CD14-positive monocyte (primary cell): ENCODE measurements around the gene CRYGA. TPM values are rescaled to one million over a fixed set of nuclear protein-coding genes. Genes with fewer than 3 reads are reported as not detected.
"Not testable (repeated sequence)": the region's sequence is repeated elsewhere in the genome, so short reads cannot be mapped to it uniquely, and the experiment has no call there.

ENCODE experiments used
- DNase-seq, 3 donors: peaks; one replicate each; pipeline ENCODE4 v3.0.0-alpha.2; 2011 to 2022
- H2AFZ ChIP-seq: 2 replicates; pipeline ENCODE4 v1.6.0; 2012; ENCODE audit warnings: mild to moderate bottlenecking, low read depth, low read length, inconsistent platforms; ENCODE audit not compliant: insufficient read depth, poor library complexity, severe bottlenecking
- H3K27ac ChIP-seq, 2 donors: 1 replicate in 1 of 2; 2 replicates in 1 of 2; pipeline ENCODE4 v1.5.1; 2012 to 2013; ENCODE audit warnings: low read length in 2 of 2, control low read depth in 1 of 2, inconsistent platforms in 1 of 2, low read depth in 1 of 2, mild to moderate bottlenecking in 1 of 2
- H3K27me3 ChIP-seq, 2 donors: one replicate each; pipeline versions ENCODE4 v1.6.0 to v1.6.1; 2011 to 2013; ENCODE audit warnings: low read length in 2 of 2; ENCODE audit not compliant: control insufficient read depth in 2 of 2, insufficient read depth in 2 of 2
- H3K36me3 ChIP-seq, 2 donors: replicated peaks in 1 of 2; 1 replicate in 1 of 2; 2 replicates in 1 of 2; pipeline versions ENCODE4 v1.5.1 to v1.6.1; 2012 to 2013; ENCODE audit warnings: low read length in 2 of 2, control low read depth in 1 of 2, inconsistent platforms in 1 of 2, mild to moderate bottlenecking in 1 of 2; ENCODE audit not compliant: insufficient read depth in 2 of 2, control insufficient read depth in 1 of 2
- H3K4me1 ChIP-seq, 2 donors: 1 replicate in 1 of 2; 2 replicates in 1 of 2; pipeline versions ENCODE4 v1.5.1 to v1.6.1; 2012 to 2013; ENCODE audit warnings: low read length in 2 of 2, control low read depth in 1 of 2, inconsistent platforms in 1 of 2, mild to moderate bottlenecking in 1 of 2, moderate library complexity in 1 of 2; ENCODE audit not compliant: insufficient read depth in 2 of 2, control insufficient read depth in 1 of 2
- H3K4me2 ChIP-seq: replicated peaks from 2 replicates; pipeline ENCODE3; 2012; ENCODE audit warnings: low read length, moderate library complexity, mild to moderate bottlenecking; ENCODE audit not compliant: poor library complexity, severe bottlenecking; ENCODE audit errors: extremely low read depth
- H3K4me3 ChIP-seq, 3 experiments: fragments of 200-600 bp in 1 of 3; sonication (generic) in 1 of 3; replicated peaks in 1 of 3; 1 replicate in 2 of 3; 2 replicates in 1 of 3; pipeline ENCODE4 v1.5.1; 2011 to 2013; ENCODE audit warnings: low read length in 3 of 3, mild to moderate bottlenecking in 3 of 3, control low read depth in 2 of 3, low read depth in 2 of 3, inconsistent platforms in 1 of 3, moderate library complexity in 1 of 3
- H3K79me2 ChIP-seq: 2 replicates; pipeline ENCODE4 v1.6.0; 2012; ENCODE audit warnings: mild to moderate bottlenecking, control low read depth, inconsistent platforms, low read length, moderate library complexity; ENCODE audit not compliant: insufficient read depth
- H3K9ac ChIP-seq: 2 replicates; pipeline ENCODE4 v1.6.0; 2017; ENCODE audit warnings: low read length, mild to moderate bottlenecking; ENCODE audit not compliant: insufficient read depth, poor library complexity, severe bottlenecking
- H3K9me3 ChIP-seq, 2 donors: replicated peaks in 1 of 2; 1 replicate in 1 of 2; 2 replicates in 1 of 2; pipeline versions ENCODE4 v1.5.1 to v1.6.1; 2012 to 2013; ENCODE audit warnings: low read length in 2 of 2, control low read depth in 1 of 2; ENCODE audit not compliant: control insufficient read depth in 1 of 2, insufficient read depth in 1 of 2
- H4K20me1 ChIP-seq: 2 replicates; pipeline ENCODE4 v1.6.0; 2012; ENCODE audit warnings: mild to moderate bottlenecking, low read length, control low read depth, moderate library complexity; ENCODE audit not compliant: insufficient read depth
- H3K27ac Mint-ChIP-seq, 7 donors: one replicate each; pipeline ENCODE4 v1.8.0; 2020; ENCODE audit warnings: mild to moderate bottlenecking in 7 of 7, mixed read lengths in 7 of 7, moderate library complexity in 6 of 7, inconsistent platforms in 2 of 7
- H3K27me3 Mint-ChIP-seq, 3 donors: one replicate each; pipeline ENCODE4 v1.8.0; 2021 to 2022; ENCODE audit warnings: low read depth in 3 of 3, mild to moderate bottlenecking in 3 of 3, mixed read lengths in 3 of 3, moderate library complexity in 3 of 3, inconsistent platforms in 1 of 3
- H3K36me3 Mint-ChIP-seq, 2 donors: one replicate each; pipeline ENCODE4 v1.8.0; 2020; ENCODE audit warnings: mixed read lengths in 2 of 2, inconsistent platforms in 1 of 2, mild to moderate bottlenecking in 1 of 2
- H3K4me1 Mint-ChIP-seq: one replicate; pipeline ENCODE4 v1.8.0; 2020; ENCODE audit warnings: mild to moderate bottlenecking, mixed read lengths
- H3K4me3 Mint-ChIP-seq, 2 donors: one replicate each; pipeline ENCODE4 v1.8.0; 2020; ENCODE audit warnings: mild to moderate bottlenecking in 2 of 2, mixed read lengths in 2 of 2, moderate library complexity in 1 of 2
- H3K9me3 Mint-ChIP-seq, 7 donors: one replicate each; pipeline ENCODE4 v1.8.0; 2020 to 2022; ENCODE audit warnings: mixed read lengths in 7 of 7, mild to moderate bottlenecking in 6 of 7, moderate library complexity in 6 of 7, inconsistent platforms in 2 of 7
- WGBS: methylation state at CpG from one replicate; pipeline ENCODE4 v1.1.5; 2013; ENCODE audit warnings: missing lambda C conversion rate; ENCODE audit not compliant: insufficient coverage; 5-methylcytosine and 5-hydroxymethylcytosine counted together
- intact Hi-C, 2 donors: fragments of 100-400 bp; cut with micrococcal nuclease; formaldehyde crosslinking; loops; one replicate each; pipeline versions ENCODE4 v1.15.0 to v1.15.1; 2023
- polyA plus RNA-seq, 3 donors: library from polyadenylated mRNA; depleted of rRNA in 1 of 3; unstranded in 2 of 3; stranded (reverse) in 1 of 3; fragments of 300-500 nt in 2 of 3; fragments of >200 nt in 1 of 3; fragmentation: Illumina TruSeq in 2 of 3; gene quantifications; 1 replicate in 2 of 3; 2 replicates in 1 of 3; pipeline ENCODE4 v1.2.3, GENCODE V29; 2012 to 2021
- TF ChIP-seq, protein P1 (sequence below): fragments of 200-600 bp; IDR thresholded peaks from one replicate; pipeline ENCODE4 v1.8.0; 2022; ENCODE audit warnings: antibody characterized with exemption, mild to moderate bottlenecking

The CRYGA gene
- polyA plus RNA-seq, 3 donors: not detected

DNA sequence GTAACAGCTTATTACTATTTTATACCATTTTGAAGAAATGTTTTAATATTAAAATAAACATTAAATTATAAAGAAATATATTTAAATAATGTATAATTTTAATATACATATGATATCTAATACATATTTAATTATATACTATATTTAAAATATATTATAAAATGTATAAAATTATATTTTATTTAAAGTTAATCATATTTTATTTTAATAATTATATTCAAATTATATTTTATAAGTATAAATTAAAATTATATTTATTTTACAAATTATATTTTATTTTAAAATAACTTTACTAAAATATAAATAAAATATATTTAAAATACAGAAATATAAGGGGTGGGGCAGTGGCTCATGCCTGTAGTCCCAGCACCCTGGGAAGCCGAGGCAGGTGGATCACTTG, 41.1 kb downstream of the CRYGA start:
- Mint-ChIP-seq H3K4me1 (peaks cover 19% of the 10 kb centered on the region), H3K9me3 (peaks cover 0 to 2% (median 0%) of the 10 kb centered on the region in 7 donors), H3K27ac (no peak overlapping the region), H3K36me3 (peaks cover 0 to 1% of the 10 kb centered on the region in 2 donors), H3K4me3 (no peak overlapping the region), H3K27me3 (peaks cover 4 to 19% (median 13%) of the 10 kb centered on the region in 3 donors)
- Histone ChIP-seq H3K4me3 (no peak overlapping the region), H3K4me1 (peaks cover 4 to 11% of the 10 kb centered on the region in 2 donors), H3K4me2 (no peak overlapping the region), H3K36me3 (no peaks in the 10 kb centered on the region), H4K20me1 (no peaks in the 10 kb centered on the region), H3K9ac (no peak overlapping the region), H3K79me2 (no peaks in the 10 kb centered on the region), H3K27ac (no peak overlapping the region), H2AFZ (no peak overlapping the region), H3K9me3 (no peaks in the 10 kb centered on the region), H3K27me3 (peaks cover 2 to 3% of the 10 kb centered on the region in 2 donors)
- DNase-seq: no peak
- no CpG with 5 or more reads among the region's 1 CpG for WGBS
- TF ChIP-seq, protein P1, sequence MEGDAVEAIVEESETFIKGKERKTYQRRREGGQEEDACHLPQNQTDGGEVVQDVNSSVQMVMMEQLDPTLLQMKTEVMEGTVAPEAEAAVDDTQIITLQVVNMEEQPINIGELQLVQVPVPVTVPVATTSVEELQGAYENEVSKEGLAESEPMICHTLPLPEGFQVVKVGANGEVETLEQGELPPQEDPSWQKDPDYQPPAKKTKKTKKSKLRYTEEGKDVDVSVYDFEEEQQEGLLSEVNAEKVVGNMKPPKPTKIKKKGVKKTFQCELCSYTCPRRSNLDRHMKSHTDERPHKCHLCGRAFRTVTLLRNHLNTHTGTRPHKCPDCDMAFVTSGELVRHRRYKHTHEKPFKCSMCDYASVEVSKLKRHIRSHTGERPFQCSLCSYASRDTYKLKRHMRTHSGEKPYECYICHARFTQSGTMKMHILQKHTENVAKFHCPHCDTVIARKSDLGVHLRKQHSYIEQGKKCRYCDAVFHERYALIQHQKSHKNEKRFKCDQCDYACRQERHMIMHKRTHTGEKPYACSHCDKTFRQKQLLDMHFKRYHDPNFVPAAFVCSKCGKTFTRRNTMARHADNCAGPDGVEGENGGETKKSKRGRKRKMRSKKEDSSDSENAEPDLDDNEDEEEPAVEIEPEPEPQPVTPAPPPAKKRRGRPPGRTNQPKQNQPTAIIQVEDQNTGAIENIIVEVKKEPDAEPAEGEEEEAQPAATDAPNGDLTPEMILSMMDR: no peak
- intact Hi-C loops: no loop called here

DNA sequence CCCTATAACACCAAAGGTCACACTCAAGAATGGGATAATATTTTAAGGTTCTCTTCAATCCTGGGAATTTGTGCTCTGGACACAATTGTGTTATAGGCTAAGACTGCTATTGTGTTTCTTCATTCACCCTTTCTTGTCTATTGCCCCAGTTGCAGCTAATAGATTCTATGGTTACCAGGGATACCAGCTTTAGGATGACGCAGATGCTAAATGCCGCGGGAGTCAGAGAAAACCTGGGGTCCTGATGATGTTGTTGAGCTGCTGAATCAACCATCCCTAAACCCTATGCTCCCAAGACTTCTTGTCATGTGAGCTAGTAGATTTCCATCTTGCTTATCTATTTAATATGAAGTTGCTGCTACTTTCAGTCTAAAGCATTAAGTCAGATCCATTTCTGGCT, 44.5 kb downstream of the CRYGA start:
- Mint-ChIP-seq H3K4me3 (no peak overlapping the region), H3K27me3 (peaks cover 0 to 5% (median 4%) of the 10 kb centered on the region in 3 donors), H3K27ac (no peak overlapping the region), H3K36me3 (no peaks in the 10 kb centered on the region), H3K9me3 (peaks cover 0 to 2% (median 0%) of the 10 kb centered on the region in 7 donors), H3K4me1 (peaks cover 3% of the 10 kb centered on the region)
- WGBS: no CpG with 5 or more reads among the region's 3 CpGs
- Histone ChIP-seq H3K79me2 (no peaks in the 10 kb centered on the region), H3K36me3 (no peaks in the 10 kb centered on the region), H3K27ac (no peak overlapping the region), H3K9me3 (no peaks in the 10 kb centered on the region), H3K9ac (no peak overlapping the region), H2AFZ (no peak overlapping the region), H4K20me1 (no peaks in the 10 kb centered on the region), H3K4me1 (peaks cover 0 to 1% of the 10 kb centered on the region in 2 donors), H3K4me3 (no peak overlapping the region), H3K4me2 (no peak overlapping the region), H3K27me3 (no peaks in the 10 kb centered on the region)
- DNase-seq: no peak
- intact Hi-C loops: no loop called here
- TF ChIP-seq, protein P1: no peak

DNA sequence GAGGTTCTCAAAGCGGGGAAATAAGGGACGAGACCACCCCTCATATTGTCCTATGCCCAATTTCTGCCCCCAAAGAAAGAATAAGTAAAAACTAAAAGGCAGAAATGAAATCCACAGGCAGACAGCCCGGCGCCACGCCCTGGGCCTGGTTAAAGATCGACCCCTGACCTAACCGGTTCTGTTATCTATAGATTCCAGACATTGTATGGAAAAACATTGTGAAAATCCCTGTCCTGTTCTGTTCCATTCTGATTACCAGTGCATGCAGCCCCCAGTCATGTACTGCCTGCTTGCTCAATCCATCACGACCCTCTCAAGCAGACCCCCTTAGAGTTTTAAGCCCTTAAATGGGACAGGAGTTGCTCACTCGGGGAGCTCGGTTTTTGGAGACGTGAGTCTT, 46.0 kb downstream of the CRYGA start:
- H3K27ac Mint-ChIP-seq, H3K4me1 ChIP-seq, H3K9me3 ChIP-seq, H3K4me2 ChIP-seq, H3K36me3 Mint-ChIP-seq, H3K9ac ChIP-seq, H3K9me3 Mint-ChIP-seq, H3K79me2 ChIP-seq, H3K27ac ChIP-seq, H4K20me1 ChIP-seq, DNase-seq, intact Hi-C loops, H3K4me1 Mint-ChIP-seq, H3K4me3 ChIP-seq, H3K27me3 ChIP-seq, H2AFZ ChIP-seq, H3K36me3 ChIP-seq, H3K4me3 Mint-ChIP-seq, H3K27me3 Mint-ChIP-seq: not testable (repeated sequence)
- WGBS: 100% methylated on average over 2 of the region's 11 CpGs
